Pons (tissue), 1 donor: ENCODE results near the gene GGTLC2.
A peak's percentile ranks its signal among the peaks of the same experiment; 100 is the strongest.
"Not testable (repeated sequence)": the region's sequence is repeated elsewhere in the genome, so short reads cannot be mapped to it uniquely, and the experiment has no call there.

Experiments used
- DNase-seq: peaks from one replicate; pipeline ENCODE4 v3.0.0-alpha.2; 2016; ENCODE audit warnings: low spot score

Gene GGTLC2

DNA sequence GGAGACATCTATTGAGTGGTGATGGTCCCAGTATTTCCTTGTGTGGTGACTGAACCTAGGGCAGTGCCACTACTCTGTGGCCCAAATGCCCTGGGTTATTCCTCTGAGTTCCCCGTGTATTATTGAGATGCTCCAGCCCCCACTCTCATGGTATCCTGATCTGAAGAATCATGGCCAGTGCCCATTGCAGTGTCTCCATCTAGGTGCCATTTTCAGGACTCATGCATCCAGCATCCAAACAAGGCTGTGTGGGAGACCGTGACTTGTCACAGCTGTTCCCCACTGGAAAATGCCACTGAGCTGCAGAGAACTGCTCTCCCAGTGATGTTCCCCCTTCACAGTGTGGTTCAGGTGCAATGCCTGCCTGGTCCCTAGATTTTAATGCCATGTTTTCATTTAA is 24.7 kb downstream of the GGTLC2 start:
- DNase-seq: no peak

DNA sequence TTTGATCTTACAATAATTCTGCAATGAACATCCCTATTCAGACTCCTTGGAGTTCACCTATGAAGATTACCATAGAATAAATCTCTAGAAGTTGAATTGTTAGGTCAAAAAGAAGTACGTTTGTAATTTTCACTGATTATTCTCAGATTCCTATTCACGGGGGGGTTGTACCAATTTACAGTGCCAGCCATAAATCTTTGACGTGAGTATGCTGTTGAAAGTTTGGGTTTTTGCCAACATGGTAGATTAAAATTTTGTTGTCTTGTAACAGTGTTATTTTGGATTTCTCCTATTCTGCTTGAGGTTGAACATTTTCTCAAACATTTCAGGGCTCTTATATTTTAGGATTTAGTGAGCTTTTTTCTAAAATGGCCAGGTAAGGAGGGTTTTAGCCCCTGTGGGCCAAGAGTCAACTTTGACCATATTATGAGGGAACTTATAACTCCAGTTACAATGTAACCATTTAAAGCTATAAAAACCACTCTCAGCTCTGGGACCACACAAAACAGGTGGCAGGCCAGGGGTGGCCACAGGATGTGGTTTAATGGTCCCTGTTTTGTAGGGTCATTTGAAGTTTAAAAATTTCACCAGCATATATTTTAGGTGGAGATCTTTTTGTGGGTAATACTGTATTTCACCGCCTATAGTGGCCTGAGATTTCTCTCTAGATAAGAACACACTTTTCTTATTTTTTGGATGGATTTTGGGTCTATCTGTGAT is 25.8 kb downstream of the GGTLC2 start:
- DNase-seq: no peak

DNA sequence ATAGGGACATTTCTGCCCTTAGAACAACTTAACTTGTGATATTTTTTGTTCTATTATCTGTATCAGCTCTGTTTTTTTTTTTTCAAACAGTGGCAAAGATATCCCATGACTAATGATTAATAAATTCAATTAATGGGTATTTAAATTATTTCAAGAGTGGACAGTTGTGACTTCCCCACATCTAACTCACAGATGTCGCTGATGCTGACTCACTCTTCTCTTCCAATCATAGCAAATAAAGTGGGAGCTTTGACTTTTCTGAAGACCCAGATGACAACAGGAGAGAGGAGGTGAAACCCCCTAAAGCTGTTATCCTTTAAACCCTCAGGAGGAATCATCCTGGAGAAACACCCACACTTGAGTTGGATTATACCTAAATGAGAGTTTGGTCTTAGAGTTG is 27.1 kb downstream of the GGTLC2 start:
- no peak for DNase-seq

DNA sequence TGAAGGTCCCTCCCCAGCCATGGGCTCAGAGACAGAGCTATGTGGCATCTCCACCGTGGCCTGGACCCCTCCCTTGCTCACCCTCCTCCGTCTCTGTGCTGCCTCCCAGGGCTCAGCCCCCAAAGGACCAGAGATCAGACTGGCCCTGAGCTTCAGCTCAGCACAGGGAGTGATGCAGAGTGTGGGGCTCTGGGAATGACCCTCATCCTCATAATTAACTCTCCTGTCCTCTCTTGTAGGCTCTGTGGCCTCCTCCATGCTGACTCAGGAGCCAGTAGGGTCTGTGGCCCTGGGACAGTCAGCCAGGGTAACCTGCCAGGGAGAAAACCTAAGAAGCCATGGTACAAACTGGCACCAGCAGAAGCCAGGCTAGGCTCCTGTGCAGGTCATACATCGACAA is 28.7 kb downstream of the GGTLC2 start:
- DNase-seq: no peak

DNA sequence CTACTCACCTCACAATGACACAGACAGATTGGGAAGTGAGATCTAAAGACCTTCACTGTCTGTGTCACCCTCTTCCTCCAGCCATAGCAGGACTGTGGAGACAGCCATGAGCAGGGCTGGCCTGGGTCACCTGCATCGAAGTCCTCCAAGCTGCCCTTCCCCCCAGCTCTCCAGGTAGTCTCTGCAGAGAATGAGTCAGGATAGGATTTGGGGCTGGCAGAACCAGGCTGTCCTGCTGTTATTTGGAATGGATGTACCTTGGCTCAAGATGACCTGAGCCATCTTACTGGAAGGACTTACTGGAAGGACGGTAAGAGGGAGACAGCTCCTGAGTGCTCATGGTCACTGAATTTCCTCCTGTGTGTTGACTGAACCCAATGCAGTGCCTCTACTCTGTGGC is 29.2 kb downstream of the GGTLC2 start:
- DNase-seq: no peak

DNA sequence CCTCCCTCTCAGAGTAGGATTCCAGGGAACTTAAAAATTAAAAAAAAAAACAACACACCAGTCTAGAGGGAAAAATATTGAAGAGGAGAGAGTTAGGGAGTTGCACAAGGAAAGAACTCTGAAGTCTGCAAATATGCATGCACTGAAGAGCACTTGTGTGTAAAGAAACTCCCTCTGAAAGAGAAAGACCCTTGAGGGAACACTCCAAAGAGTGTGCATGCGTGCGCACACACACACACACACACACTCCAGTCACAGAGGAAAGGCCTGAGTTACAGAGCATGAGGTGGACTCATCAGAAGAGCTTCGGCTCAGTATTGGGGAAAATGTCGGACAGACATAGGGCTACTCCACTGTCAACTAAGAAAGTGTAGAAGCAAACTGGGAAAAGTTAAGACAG is 30.1 kb downstream of the GGTLC2 start:
- no peak for DNase-seq

DNA sequence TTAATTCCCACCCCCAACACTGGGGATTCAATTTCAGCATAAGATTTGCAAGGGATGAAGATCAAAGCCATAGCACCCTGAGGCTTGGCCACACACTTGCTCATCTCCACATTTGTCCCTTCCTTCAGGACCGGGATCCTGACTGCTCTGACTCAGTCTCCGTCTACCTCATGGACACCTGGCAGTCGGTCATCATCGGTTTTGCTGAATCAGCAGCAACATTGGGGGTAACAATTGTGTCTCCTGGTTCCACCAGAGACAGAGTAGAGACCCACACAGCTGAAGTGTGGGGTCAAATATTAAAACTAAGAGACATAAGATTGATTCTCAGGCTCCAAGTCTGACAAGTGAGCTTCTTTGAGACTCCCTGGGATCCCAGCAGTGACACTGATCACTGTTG is 34.6 kb downstream of the GGTLC2 start:
- DNase-seq: no peak

DNA sequence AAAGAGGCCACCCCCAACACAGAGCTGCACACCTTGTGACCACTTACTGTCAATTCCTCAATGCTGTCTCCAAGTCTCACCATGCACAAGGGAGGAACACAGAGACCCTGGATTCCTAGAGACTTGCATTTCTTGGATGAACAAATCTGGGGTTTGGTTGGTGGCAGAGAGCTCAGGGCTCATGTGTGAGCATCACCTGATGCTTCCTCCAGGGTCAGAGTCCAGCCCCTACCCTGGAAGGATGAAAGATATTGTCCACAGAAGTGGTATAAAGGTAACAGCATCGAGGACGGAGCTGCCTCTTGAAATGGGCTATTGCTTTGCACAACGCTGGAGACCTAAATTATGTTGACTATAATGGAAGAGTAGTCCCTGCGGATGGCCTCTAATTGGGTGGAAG is 36.0 kb downstream of the GGTLC2 start:
- DNase-seq: no peak

DNA sequence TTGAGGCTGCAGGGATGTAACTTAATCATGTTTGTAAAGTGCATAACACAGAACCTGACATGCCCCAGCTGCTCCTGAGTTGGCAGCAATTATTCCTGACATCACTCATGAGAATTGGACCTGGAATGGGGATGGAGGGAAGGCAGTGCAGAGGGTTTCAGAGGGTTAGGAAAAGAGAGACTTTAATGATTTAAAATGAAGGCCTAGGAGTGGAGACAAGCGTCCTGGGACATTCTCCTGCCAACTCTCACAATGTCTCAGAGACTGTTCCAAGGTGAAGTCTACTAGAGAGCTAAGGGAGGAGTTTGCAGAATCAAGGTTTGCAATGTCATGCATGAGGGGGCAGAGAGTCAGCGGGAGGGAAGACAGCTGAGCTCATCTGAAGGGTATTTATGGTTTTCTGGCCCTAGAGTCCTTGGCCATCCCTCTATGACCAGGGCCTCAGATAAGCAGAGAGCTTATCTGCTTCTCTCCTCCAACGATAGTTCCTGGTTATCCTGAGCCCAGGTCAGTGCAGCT is 36.9 kb downstream of the GGTLC2 start:
- DNase-seq: no peak

DNA sequence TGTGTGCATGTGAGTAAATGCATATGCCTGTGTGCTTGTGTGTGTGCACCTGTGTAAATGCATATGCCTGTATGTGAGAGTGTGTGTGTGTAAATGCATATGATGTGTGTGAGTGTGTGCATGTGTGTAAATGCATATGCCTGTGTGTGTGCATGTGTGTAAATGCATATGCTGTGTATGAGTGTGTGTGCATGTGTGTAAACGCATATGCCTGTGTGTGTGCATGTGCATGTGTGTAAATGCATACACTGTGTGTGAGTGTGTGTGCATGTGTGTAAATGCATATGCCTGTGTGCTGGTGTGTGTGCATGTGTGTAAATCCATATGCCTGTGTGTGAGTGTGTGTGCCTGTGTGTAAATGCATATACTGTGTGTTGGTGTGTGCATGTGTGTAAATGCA is 37.8 kb downstream of the GGTLC2 start:
- DNase-seq: no peak

DNA sequence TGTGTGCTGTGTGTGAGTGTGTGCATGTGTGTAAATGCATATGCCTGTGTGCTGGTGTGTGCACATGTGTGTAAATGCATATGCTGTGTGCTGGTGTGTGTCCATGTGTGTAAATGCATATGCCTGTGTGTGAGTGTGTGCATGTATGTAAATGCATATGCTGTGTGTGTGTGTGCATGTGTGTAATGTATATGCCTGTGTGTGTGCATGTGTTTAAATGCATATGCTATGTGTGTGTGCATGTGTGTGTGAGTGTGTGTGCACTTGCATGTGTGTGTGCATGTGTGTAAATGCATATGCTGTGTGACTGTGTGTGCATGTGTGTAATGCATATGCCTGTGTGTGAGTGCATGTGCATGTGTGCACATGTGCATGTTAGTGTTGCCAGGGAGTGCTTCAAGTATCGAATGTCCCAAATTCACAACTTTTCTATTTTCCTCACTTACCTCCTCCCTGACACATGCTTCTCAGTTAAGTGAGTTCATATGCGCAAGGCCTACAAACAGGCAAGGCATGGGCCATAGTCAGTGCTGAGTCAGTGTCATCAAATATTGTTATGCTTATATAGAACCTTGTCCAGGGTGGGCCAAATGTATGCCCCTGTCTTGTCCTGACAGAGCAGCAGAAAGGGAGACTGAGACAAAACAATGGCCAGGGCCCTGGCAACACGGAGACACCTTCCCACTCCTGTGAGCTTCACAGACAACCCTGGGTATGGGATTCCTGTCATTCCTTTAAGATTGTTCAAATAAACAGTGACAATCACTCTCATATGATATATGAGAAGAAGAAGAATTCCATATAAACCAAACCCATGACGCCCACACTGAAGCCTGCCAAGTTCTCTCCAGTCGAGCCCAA is 38.6 kb downstream of the GGTLC2 start:
- no peak for DNase-seq

DNA sequence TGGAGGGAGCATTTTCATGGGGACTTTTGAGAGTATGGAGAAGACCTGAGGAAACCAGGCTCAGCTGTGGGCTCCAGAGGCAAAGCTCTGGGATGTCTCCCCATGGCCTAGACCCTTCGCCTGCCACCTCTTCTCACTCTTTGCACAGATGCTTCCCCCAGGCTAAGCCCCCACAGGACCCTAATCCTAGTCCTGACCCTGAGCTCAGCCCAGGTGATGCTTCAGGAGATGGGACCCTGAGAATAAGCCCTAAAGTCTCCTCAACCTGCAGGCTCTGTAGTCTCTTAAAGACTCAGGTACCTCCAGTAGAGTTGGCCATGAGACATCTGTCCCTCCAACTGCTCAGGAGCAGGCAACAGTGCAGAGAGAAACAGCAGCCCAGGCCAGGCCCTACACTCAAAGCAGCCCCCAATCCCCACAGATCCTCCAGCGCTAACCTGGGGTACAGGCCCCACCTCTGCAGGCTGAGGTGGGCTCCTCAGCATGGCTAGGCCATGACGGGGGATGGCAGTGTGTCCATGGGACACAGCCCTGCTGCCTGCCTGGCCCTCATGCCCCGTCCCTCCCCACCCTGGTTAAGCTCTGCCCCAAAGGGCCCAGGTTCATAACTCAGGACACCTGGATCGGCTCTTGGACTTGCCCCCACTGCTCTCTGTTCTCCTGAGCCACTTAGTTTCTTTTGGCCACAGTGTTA is 39.4 kb downstream of the GGTLC2 start:
- no peak for DNase-seq

DNA sequence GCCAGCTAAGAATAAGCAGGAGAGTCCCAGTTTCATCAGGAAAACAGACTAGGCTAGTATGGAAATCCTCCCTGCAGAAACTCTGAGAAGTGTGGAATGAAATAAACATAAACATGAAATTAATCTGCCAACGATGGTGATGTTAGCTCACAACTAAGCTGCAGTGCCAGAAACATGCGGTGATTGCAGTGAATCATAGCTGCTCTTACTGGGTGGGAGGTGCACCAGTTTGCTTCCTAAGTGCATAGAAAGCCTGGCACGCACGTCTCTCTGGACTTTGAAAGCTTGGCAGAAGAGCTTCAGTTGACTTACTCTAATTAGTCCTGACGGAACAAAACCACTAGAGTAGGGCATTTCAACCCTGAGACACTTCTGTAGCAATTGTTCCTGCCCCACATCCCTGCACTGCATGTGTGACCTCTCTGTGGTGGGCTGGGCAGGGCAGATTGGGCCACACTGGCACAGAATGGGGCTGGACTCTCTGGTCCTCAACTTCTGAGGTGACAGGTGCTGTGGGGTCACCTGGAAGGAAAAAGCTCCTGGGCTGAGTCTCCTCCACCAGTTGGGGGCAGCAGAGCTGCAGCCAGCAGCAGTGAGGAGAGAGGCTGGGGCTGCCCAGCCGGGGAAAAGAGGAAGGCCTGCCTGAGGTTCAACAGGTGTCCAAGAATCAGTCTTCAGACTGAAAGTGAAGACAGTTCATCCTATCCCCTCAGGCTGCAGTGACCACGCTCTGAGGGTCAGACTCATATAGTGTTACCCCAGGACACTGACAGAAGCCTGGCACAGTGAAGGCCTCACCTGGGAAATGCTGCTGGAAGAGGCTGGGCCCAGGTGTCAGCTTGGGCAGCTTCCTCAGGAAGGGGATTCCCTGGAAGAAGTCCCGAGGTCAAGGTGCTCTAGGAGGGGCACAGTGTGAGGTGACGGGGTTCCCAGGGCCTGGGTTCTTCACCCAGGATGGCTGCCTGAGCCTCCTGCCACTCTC is 40.5 kb downstream of the GGTLC2 start:
- DNase-seq: no peak

DNA sequence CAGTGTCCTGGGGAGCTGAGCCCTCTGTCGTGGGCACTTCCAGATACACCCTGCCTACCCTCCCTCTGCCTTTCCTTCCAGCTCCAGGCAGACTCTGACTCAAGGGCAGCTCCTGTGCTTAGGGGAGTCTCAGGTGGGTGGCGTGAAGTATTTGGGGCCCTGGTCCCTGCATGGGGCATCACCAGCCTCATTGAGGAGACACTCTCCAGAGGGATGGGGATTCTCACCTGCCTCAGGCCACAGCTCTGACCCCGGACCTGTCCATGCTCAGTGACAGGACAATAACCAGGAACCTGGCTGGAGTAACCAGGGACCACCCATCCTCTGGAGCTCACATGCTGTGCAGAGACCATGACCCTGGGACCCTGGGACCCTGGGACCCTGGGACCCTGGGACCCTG is 41.2 kb downstream of the GGTLC2 start:
- no peak for DNase-seq

DNA sequence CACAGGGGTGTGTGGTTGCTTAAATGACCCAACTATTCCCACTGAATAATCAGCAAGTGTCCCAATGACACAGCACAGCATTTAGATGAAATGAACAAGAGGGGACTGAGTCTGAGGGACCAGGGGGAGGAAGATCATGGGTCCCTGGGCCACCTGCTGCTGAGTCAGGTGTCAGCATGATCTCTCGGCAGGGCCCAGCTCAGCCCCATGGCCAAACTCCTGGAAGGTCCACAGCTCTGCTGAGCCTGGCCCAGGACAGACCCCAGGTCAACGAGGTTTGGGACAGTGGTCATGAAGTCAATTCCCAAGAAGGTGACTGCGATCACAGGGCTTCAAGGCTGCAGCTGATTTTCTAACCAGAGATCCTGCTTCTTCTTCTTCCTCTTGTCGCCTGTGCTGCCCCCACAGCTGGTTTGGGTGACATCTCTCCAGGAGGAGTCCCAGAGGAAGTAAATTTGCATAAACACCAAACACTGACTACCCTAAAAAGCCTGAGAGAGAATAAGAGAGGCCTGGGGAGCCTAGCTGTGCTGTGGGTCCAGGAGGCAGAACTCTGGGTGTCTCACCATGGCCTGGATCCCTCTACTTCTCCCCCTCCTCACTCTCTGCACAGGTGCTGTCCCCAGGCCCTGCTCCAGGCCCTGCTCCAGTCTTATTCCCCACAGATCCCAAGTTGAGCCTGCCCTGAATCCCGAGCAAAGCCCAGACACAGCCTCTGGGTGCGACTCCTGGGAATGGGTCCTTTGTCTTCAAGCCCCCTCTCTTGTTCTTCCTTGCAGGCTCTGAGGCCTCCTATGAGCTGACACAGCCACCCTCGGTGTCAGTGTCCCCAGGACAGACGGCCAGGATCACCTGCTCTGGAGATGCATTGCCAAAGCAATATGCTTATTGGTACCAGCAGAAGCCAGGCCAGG is 42.0 kb downstream of the GGTLC2 start:
- DNase-seq: not testable (repeated sequence)

DNA sequence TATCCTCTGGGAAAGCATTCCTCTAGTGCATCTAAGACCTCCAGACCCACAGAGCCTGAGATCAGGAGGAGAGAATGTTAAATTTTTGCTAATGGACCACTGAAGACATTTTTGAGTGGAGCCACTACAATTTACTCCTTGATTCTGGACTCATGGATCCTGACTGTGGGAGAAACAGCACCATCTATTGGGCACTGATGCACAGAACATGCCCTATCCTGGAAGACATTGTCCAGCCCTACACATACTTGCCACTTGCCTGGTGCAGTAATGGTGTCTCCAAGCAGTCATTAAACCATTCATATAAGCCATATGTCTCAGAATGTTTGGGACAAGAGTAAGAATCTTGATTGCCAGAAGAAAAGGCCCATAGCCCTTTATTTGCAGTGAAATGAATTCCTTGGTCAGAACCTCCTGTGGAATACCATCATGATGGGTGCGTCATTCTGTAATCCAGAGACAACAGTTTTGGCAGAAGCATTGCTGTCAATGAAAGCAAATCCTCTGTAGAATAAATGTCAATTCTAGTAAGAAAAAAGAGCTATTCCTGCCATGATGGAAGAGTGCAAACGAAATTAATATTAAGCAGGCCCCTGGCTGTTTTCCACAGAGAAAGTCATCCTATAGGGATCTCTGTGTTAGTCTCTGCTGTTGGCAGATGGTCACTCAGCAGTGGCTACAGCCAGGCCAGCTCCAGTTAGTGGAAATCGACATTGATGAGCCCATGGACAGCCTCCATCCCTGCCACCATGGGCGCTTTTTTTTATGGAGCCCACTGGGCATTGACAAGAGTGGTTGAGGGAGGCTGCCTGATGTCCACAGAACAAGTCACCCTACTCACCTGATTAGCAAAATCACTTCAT is 43.5 kb downstream of the GGTLC2 start:
- DNase-seq: peak; percentile 66

DNA sequence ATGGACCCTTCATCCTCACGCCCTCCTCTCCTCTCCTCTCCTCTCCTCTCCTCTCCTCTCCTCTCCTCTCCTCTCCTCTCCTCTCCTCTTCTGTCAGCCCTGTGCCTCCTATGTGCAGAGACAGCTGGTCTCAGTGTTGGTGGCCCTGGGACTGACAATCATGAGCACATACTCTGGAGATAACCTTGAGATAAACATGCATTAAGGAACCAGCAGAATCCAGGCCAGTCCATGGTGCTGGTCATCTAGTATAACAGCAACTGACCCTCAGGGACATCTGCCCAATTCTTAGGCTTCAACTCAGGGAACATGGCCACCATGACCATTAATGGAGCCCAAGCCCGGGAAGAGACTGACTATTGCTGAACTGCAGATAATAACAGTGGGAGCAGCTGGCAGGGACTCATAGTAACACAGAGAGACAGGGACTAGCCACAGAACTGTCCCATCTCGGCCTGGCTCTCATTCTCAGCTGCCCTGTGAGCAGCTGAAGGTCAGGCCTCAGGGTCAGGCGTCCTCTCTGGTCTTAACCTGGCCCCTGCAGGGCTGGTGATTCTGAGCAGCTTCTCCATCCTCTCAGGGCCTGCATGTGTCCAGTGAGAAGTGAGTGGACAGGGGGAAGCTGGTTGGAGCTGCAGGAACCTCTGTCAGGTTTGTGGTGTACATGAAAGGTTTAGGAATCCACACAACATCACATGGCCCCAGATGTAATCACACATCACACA is 45.4 kb downstream of the GGTLC2 start:
- DNase-seq: no peak

DNA sequence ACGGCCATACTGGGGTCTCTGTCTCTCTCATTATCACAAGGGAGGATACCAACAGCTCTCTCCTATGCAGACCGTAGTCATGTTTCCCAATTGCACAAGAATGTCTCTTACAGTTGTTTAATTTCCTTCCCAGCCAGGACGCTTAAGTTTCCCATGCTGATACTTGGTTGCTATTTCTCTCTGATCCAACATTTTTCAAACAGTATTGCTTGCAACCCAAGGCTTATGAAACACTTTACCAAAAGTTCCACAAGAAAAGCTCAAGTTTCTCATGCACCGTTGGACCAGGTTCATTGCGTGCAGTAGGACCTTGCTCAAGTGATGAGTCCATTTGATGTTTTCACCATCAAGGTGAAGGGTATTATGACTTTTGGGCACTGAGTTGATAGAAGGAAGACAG is 46.6 kb downstream of the GGTLC2 start:
- DNase-seq: no peak
